Stimulated activated CD8-positive, alpha-beta memory T cell treated with anti-CD3 and anti-CD28 coated beads, Interleukin-12 subunit alpha, Interleukin-12 subunit beta, amount 100 ng/mL, for 24 hours (primary cell): ENCODE results near the gene SRGAP3.

Experiments used
- DNase-seq: peaks from one replicate; pipeline ENCODE4 v3.0.0-alpha.2; 2020; ENCODE audit errors: extremely low read depth

SRGAP3 gene

GRCh38 chr3:9059489-9060400 lies 189.7 kb downstream of the SRGAP3 start:
- DNase-seq, result no peak

- DNase-seq, result no peak
Measured at GRCh38 chr3:9056581-9056980, 192.9 kb downstream of the SRGAP3 start.

- no peak for DNase-seq
Measured at GRCh38 chr3:9047452-9048346, 201.7 kb downstream of the SRGAP3 start.

DNA sequence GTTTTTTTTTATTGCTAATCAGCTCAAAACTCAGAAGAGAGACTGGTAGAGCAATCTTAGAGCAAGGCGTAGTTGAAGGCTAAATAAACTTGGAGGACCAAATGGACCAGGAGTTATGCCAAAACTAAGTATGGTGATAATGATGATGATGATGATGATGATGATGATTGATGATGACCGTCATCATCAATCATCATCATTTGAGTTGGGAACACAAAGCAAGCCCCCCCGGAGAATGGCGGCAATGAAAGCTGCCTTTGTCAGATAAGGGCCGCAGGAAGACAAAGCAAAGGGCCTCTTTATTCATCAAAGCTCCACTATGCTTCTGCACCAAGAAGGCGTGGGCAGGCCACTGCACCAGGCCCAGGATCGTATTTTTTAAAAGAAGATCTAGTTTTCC lies 204.1 kb downstream of the SRGAP3 start:
- no peak for DNase-seq

GRCh38 chr3:9043063-9043462 lies 206.4 kb downstream of the SRGAP3 start:
- DNase-seq, result no peak

GRCh38 chr3:9041626-9042025 lies 207.8 kb downstream of the SRGAP3 start:
- DNase-seq, result no peak

DNA sequence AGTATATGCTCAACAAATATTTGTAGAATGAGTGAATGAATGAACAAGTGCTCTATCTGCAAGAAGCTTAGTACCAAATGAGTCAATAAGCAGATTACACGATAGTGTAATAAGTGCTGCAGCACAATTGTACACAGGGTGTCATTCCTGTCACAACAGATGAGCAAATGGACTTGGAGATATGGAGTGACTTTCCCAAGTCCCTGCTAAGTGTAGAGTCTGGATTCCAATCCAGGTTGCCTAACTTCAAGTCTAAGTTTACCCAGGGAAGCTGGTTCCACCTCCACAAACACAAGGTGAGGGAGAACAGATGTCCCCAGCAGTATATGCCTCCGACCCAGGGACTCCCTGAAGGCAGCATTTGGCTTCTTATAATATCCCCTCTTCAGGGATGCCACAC lies 208.4 kb downstream of the SRGAP3 start:
- no peak for DNase-seq

GRCh38 chr3:9037144-9037711 lies 212.2 kb downstream of the SRGAP3 start:
- no peak for DNase-seq

GRCh38 chr3:9036404-9037131 lies 212.9 kb downstream of the SRGAP3 start:
- DNase-seq, result no peak

- no peak for DNase-seq
Measured at GRCh38 chr3:9035961-9036360, 213.5 kb downstream of the SRGAP3 start.

GRCh38 chr3:9035473-9035872 lies 214.0 kb downstream of the SRGAP3 start:
- no peak for DNase-seq

GRCh38 chr3:9033867-9034266 lies 215.6 kb downstream of the SRGAP3 start:
- no peak for DNase-seq

- DNase-seq, result no peak
Measured at GRCh38 chr3:9032231-9032777, 217.1 kb downstream of the SRGAP3 start.

DNA sequence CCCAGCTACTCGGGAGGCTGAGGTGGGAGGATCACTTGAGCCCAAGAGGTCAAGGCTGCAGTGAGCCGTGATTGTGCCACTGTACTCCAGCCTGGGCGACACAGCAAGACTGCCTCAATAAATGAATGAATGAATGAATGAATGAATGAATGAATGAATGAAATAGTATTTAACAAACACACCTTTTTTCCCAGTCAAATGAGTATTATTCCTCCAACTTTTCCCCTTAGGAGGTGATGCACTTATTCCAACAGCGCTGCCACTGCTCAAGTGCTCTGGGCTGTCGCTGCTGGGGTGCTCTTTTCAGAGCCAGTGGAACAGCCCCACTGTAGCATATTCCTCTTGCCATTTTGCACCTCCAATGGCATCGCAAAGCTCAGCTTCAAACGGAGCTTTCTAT lies 219.4 kb downstream of the SRGAP3 start:
- DNase-seq, result no peak

DNA sequence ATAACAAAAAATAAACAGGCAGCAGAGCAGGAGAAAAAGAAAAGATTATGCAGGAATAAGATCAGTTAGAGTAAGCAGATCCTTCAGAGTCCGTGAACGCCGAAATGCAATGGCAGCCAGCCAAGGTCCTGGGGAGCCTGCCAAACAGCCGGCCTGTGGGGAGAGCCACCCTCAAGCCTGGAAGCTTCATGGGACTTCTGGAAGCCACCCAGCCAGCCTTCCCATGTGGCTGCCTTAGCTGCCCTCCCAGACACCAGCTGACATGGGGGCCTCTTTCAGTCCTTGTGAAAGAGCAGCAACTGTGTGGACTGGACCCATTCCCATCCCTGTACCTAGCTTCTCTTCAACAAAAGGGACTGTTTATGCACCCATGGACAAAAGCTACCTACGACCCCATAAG lies 221.3 kb downstream of the SRGAP3 start:
- DNase-seq, result no peak

DNA sequence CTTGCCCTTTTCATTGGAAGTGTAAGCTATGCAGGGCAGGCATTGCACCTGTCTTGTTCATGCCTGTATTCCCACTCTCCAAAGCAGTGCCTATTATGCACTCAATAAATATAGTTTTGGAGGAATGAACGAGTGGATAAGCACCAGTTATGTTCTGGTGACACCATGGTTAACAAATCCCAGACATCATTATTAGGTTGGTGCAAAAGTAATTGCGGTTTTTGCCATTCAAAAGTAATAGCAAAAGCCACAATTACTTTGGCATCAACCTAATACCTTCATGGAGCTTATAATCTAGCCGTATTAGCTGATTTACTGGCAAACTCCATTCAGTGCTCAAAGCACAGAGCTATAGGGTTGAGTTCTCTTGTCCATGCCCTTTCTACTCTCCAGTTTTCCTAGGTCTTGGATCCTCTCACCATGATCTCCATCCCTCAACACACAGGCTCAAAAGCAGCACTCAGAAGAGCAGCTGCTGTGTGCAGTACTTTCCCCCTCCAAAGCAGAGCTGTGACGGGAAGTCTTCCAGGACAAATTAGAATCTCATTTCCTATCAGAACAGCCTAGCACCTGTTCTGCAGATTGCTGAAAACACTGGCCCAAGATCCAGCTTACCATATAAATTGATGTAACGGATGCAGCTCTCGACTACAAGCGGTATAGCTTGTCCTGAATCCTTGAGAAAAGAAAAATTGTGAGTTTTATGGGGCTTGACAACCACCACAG lies 223.0 kb downstream of the SRGAP3 start:
- no peak for DNase-seq

DNA sequence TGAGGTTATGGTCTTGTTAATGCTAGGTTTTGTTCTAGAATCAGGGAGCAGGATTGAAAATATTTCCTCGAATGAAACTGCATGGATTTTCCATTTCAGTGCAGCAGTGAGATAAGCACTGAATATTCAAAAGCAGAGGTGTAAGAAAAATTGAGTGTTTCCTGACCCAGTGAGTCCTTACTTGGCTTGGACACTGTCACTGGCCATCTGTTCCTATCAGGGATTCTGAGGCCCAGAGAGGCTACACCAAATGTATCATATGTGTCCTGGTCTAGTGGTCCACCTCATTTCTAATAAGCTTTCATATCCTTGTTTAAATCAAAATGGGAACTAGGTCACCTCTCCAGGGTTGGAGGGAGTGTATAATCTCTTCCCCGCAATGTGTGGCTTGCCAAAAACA lies 225.1 kb downstream of the SRGAP3 start:
- DNase-seq, result no peak

DNA sequence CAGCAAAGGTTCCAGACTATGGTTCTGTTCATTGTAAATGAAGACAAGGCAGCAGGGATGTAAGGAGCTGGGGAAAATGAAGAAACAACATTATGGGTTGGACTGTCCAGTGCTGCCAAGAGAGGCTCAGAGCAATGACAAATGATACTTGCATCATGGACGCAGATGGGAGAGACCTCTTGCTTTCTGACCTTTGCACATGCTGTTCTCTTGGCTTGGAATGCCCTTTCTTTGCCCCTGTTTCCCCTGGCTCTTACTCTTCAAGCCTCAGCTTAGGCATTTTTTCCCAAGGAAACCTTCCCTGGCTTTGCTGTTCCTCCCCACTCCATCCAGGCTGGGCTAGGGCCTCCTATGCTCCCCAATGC lies 226.2 kb downstream of the SRGAP3 start:
- DNase-seq, result no peak

DNA sequence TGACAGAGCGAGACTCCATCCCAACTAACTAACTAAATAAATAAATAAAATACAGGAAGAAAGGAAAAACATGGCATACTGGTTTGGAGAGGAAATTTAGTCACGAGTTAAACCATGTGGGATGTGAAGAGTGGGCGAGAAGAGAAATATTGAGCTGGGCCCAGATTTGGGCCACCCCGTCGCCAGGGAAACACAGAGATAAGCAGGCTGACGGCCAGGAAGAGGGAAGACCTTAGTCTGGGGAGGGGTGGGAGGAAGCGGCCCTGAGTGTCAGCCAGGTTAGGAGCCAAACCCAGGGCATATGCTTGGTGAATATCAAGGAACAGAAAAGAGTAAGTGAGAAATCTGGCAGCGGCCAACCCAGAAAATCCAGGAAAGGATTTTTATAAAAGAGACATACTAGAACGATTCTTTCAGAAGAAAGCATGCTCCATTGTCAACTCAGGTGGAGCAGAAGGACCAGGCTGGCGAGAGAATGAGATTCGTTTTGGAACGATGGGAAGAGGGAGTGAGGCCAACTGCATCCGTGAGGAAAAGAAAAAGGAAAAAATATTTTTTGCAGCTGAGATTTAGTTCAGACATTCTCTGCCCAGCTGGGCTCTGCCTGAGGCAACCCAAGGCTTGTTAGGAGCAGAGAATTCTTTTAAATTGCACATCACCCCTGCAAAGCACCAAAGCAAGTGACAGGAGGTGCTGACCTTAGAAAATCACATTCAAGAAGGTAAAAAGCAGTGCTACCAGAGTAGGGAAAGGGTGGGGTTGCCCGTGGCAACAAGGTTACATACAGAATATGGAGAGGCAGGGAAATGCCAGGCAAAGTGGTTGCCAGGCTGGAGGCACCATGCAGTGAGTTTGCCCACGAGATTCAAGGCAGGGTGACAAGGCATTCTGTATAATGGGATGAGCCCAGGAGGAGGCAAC lies 226.9 kb downstream of the SRGAP3 start:
- no peak for DNase-seq
